Measurements from ENCODE around the gene RALGPS1. TPM values are rescaled to one million over a fixed set of nuclear protein-coding genes. Genes with fewer than 3 reads are reported as not detected.

The RALGPS1 gene
- total and polyA plus RNA-seq, 2 of the 13 experiments (the other 11 are each of a cell fraction or from before 2014, with no cell fraction given): 3.7 to 6.5 TPM

- no peak for TF ChIP-seq GTF3A (CRISPR knock-in tag; conservative IDR thresholded peaks at IDR 0.05)
- TF ChIP-seq NCOA5 (CRISPR knock-in tag; IDR thresholded peaks at IDR 0.05): no peak
Measured at GRCh38 chr9:127263237-127263636, 348.7 kb downstream of the RALGPS1 start (continued).

- H3K4me2 ChIP-seq (ENCODE audit: low read depth, low read length): no peak overlapping the region
- TF ChIP-seq ZNF329 (CRISPR knock-in tag; IDR thresholded peaks at IDR 0.05; ENCODE audit: low read depth): no peak
- no peak for TF ChIP-seq TIGD3 (CRISPR knock-in tag; IDR thresholded peaks at IDR 0.05; ENCODE audit: borderline replicate concordance)
- TF ChIP-seq THAP11 (CRISPR knock-in tag; IDR thresholded peaks at IDR 0.05): no peak
- no peak for TF ChIP-seq SP5 (CRISPR knock-in tag; IDR thresholded peaks at IDR 0.05; ENCODE audit: borderline replicate concordance, low read depth)
- TF ChIP-seq ZNF292 (CRISPR knock-in tag; IDR thresholded peaks at IDR 0.05; ENCODE audit: borderline replicate concordance, low read depth): no peak
- no peak for TF ChIP-seq ZNF776 (CRISPR knock-in tag; IDR thresholded peaks at IDR 0.05)
- TF ChIP-seq ZNF572 (CRISPR knock-in tag; IDR thresholded peaks at IDR 0.05): no peak
- no peak for TF ChIP-seq IKZF1 (IDR thresholded peaks at IDR 0.05)
- no peak for TF ChIP-seq ZNF549 (CRISPR knock-in tag; IDR thresholded peaks at IDR 0.05)
- no peak for TF ChIP-seq HNRNPLL (IDR thresholded peaks at IDR 0.05; ENCODE audit: low read depth, low read length, poor library complexity, severe bottlenecking)
- TF ChIP-seq IRF9 (CRISPR knock-in tag; IDR thresholded peaks at IDR 0.05; ENCODE audit: borderline replicate concordance): no peak
- in situ Hi-C loops (cut with HindIII; ENCODE audit: extremely low pct_ligation_motif_present, low pct_unique_long_range_greater_than_20kb) (no loop called here), intact Hi-C loops (cut with micrococcal nuclease; ENCODE audit: unreplicated experiment) (no loop called here)
- H3K9me3 ChIP-seq (ENCODE audit: low read length): no peaks in the 10 kb centered on the region
- no peaks in the 10 kb centered on the region for H3K27me3 ChIP-seq (ENCODE audit: control insufficient read depth in 1 of 2, insufficient read depth in 2 of 2, low read length in 2 of 2)
- BruUV-seq (replicated peaks): no TSS peak
- DNase-seq (ENCODE audit: low spot score) (no peak), FAIRE-seq (no peak), ATAC-seq (no peak)
- H2AFZ ChIP-seq (ENCODE audit: low read length): no peak overlapping the region
- H3K27ac ChIP-seq (ENCODE audit: extremely low read length, insufficient read depth, low read length): no peak overlapping the region
- ChIA-PET POLR2A (no interaction called here), CTCF (ENCODE audit: low intra/inter-chr PET ratio, low total read pairs) (no interaction called here)
- no peaks in the 10 kb centered on the region for H3K4me1 ChIP-seq (ENCODE audit: insufficient read depth, low read length)
- H3K79me2 ChIP-seq (ENCODE audit: insufficient read depth, low read length): no peaks in the 10 kb centered on the region
- no peaks in the 10 kb centered on the region for H4K20me1 ChIP-seq (ENCODE audit: insufficient read depth, low read length)
- H3K4me3 ChIP-seq (replicated peaks in 1 of 3; ENCODE audit: insufficient read depth in 1 of 3, low read depth in 2 of 3, low read length in 3 of 3): no peak overlapping the region
- no peaks in the 10 kb centered on the region; a peak in 1 of 5 replicates for H3K36me3 ChIP-seq (replicated peaks in 1 of 2; ENCODE audit: control insufficient read depth in 1 of 2, insufficient read depth in 2 of 2, low read length in 2 of 2)
- no peak overlapping the region for H3K9ac ChIP-seq (ENCODE audit: insufficient read depth, low read depth, low read length)
Measured at GRCh38 chr9:127263664-127264063, 349.1 kb downstream of the RALGPS1 start.

Data from HepG2 (cell line).